ENCODE data around the gene S1PR1. TPM values are rescaled to one million over a fixed set of nuclear protein-coding genes. Genes with fewer than 3 reads are reported as not detected.

The S1PR1 gene
- total and polyA plus RNA-seq, 2 of the 13 experiments (the other 11 are each of a cell fraction or from before 2014, with no cell fraction given) = not detected

DNA sequence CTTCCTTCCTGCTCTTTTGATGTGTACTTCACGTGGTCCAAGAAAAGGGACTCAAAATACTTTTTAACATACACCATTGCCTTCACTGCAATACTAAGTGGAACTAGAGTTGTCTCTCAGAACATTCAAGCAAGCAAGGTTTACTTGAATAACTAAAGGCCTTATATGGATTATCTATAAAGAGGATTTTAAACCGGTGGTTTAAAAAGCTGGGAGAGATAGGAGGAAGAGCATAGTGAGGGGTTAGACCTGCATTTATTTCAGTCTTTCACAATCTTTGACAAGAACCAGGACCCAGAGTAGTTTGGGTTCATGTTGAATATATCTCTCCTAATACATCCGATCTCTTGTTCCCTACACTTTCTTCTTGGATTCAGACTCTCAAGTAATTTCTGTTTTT is 6.9 kb downstream of the S1PR1 start:
- Histone ChIP-seq H3K9ac (ENCODE audit: insufficient read depth, low read depth, low read length) (no peak overlapping the region), H3K4me2 (ENCODE audit: low read depth, low read length) (no peak overlapping the region), H3K27ac (ENCODE audit: extremely low read length, insufficient read depth, low read length) (no peak overlapping the region), H3K27me3 (ENCODE audit: control insufficient read depth in 1 of 2, insufficient read depth in 2 of 2, low read length in 2 of 2) (peaks cover 4 to 5% of the 10 kb centered on the region in 2 experiments; a peak in 2 of 5 replicates), H3K79me2 (ENCODE audit: insufficient read depth, low read length) (no peaks in the 10 kb centered on the region), H3K9me3 (ENCODE audit: low read length) (no peaks in the 10 kb centered on the region), H4K20me1 (ENCODE audit: insufficient read depth, low read length) (no peaks in the 10 kb centered on the region), H2AFZ (ENCODE audit: low read length) (no peak overlapping the region), H3K4me1 (ENCODE audit: insufficient read depth, low read length) (peaks cover 2% of the 10 kb centered on the region; the same call in 1 of the 2 replicates), H3K4me3 (replicated peaks in 1 of 3; ENCODE audit: insufficient read depth in 1 of 3, low read depth in 2 of 3, low read length in 3 of 3) (no peak overlapping the region), H3K36me3 (replicated peaks in 1 of 2; ENCODE audit: control insufficient read depth in 1 of 2, insufficient read depth in 2 of 2, low read length in 2 of 2) (no peaks in the 10 kb centered on the region)
- ATAC-seq = no peak
- 36% methylated on average over 3 of the region's 3 CpGs for WGBS (ENCODE audit: low lambda C conversion rate)
- POLR2A ChIA-PET = no interaction called here
- CTCF ChIA-PET (ENCODE audit: low intra/inter-chr PET ratio, low total read pairs) = no interaction called here
- DNase-seq (ENCODE audit: low spot score) = no peak
- intact Hi-C loops (cut with micrococcal nuclease; ENCODE audit: unreplicated experiment) (no loop called here), in situ Hi-C loops (cut with HindIII; ENCODE audit: extremely low pct_ligation_motif_present, low pct_unique_long_range_greater_than_20kb) (no loop called here)
- BruUV-seq (replicated peaks) = no TSS peak
- TF ChIP-seq HNRNPH1 (optimal IDR thresholded peaks at IDR 0.05; ENCODE audit: low read depth, low read length) = no peak
- no peak for TF ChIP-seq ARID2 (CRISPR knock-in tag; IDR thresholded peaks at IDR 0.05; ENCODE audit: borderline replicate concordance)
- no peak for TF ChIP-seq FOXO1 (CRISPR knock-in tag; IDR thresholded peaks at IDR 0.05)
- FAIRE-seq = no peak

DNA sequence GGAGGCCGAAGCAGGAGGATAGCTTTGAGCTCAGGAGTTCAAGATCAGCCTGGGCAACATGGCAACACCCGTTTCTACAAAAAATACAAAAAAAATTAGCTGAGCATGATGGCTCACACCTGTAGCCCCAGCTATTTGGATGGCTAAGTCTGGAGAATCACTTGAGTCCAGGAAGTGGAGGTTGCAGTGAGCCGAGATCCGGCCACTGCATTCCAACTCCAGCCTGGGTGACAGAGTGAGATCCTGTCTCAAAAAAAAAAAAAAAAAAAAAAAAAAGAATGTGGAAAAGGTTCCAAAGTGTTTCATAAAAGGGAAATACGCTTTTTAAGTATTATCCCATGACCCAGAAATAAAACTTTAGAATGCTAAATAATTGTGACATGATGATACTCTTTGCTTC is 8.0 kb downstream of the S1PR1 start:
- Histone ChIP-seq H3K4me2 (ENCODE audit: low read depth, low read length) (no peak overlapping the region), H3K4me1 (ENCODE audit: insufficient read depth, low read length) (no peaks in the 10 kb centered on the region), H4K20me1 (ENCODE audit: insufficient read depth, low read length) (no peaks in the 10 kb centered on the region), H3K27me3 (ENCODE audit: control insufficient read depth in 1 of 2, insufficient read depth in 2 of 2, low read length in 2 of 2) (peaks cover 0 to 4% of the 10 kb centered on the region in 2 experiments; a peak in 2 of 5 replicates), H3K4me3 (replicated peaks in 1 of 3; ENCODE audit: insufficient read depth in 1 of 3, low read depth in 2 of 3, low read length in 3 of 3) (no peak overlapping the region), H3K36me3 (replicated peaks in 1 of 2; ENCODE audit: control insufficient read depth in 1 of 2, insufficient read depth in 2 of 2, low read length in 2 of 2) (no peaks in the 10 kb centered on the region), H2AFZ (ENCODE audit: low read length) (no peak overlapping the region), H3K27ac (ENCODE audit: extremely low read length, insufficient read depth, low read length) (no peak overlapping the region), H3K9me3 (ENCODE audit: low read length) (no peaks in the 10 kb centered on the region), H3K79me2 (ENCODE audit: insufficient read depth, low read length) (no peaks in the 10 kb centered on the region), H3K9ac (ENCODE audit: insufficient read depth, low read depth, low read length) (no peak overlapping the region)
- no TSS peak for BruUV-seq (replicated peaks)
- WGBS (ENCODE audit: low lambda C conversion rate) = 40% methylated on average over 5 of the region's 5 CpGs
- in situ Hi-C loops (cut with HindIII; ENCODE audit: extremely low pct_ligation_motif_present, low pct_unique_long_range_greater_than_20kb) = no loop called here
- FAIRE-seq (no peak), ATAC-seq (no peak), DNase-seq (ENCODE audit: low spot score) (no peak)
- CTCF ChIA-PET (ENCODE audit: low intra/inter-chr PET ratio, low total read pairs) = no interaction called here
- TF ChIP-seq SETDB1 (CRISPR knock-in tag; IDR thresholded peaks at IDR 0.05; ENCODE audit: borderline replicate concordance) = no peak
- TF ChIP-seq ZNF572 (CRISPR knock-in tag; IDR thresholded peaks at IDR 0.05) = no peak
- no peak for TF ChIP-seq ZNF180 (CRISPR knock-in tag; IDR thresholded peaks at IDR 0.05; ENCODE audit: borderline replicate concordance, low read depth)
- TF ChIP-seq RBFOX2 (IDR thresholded peaks at IDR 0.05; ENCODE audit: low read depth, low read length) = no peak
- POLR2A ChIA-PET = no interaction called here
- intact Hi-C loops (cut with micrococcal nuclease; ENCODE audit: unreplicated experiment) = no loop called here
